Body of pancreas (tissue), 4 donors: ENCODE data around the gene ARVCF.

ENCODE experiments used
- POLR2A ChIP-seq, 3 donors: fragments of 450-650 bp; IDR thresholded peaks; one replicate each; pipeline ENCODE4 v1.6.1; 2016; ENCODE audit warnings: antibody characterized with exemption in 3 of 3, mild to moderate bottlenecking in 2 of 3
- TF ChIP-seq, protein P1 (sequence below), 7 experiments: fragments of 450-650 bp in 4 of 7; fragments of 200-600 bp in 3 of 7; sonication (generic) in 3 of 7; IDR thresholded peaks; one replicate each; pipeline ENCODE4 v1.5.1; 2016 to 2019; ENCODE audit warnings: antibody characterized with exemption in 7 of 7

DNA sequence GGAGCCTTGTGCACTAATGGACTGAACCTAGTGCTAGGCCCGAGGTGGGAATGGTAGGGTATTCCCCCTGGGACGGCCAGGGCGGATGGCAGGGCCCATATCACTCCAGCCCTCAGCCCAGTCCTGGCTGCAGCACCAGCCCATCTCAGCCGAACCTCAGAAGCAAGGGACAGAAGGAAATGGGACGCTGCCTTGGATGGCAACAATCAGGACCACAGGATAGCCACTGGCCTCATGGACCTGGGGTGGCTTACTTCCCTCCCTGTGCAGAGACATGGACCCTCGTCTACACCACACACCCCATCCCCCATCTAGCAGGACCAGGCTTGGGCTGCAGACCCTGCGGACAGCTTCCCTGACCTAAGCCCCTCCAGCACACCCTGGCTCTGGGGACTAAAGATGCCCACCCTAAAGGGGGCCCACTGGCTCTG, 24.1 kb downstream of the ARVCF start:
- TF ChIP-seq, protein P1, sequence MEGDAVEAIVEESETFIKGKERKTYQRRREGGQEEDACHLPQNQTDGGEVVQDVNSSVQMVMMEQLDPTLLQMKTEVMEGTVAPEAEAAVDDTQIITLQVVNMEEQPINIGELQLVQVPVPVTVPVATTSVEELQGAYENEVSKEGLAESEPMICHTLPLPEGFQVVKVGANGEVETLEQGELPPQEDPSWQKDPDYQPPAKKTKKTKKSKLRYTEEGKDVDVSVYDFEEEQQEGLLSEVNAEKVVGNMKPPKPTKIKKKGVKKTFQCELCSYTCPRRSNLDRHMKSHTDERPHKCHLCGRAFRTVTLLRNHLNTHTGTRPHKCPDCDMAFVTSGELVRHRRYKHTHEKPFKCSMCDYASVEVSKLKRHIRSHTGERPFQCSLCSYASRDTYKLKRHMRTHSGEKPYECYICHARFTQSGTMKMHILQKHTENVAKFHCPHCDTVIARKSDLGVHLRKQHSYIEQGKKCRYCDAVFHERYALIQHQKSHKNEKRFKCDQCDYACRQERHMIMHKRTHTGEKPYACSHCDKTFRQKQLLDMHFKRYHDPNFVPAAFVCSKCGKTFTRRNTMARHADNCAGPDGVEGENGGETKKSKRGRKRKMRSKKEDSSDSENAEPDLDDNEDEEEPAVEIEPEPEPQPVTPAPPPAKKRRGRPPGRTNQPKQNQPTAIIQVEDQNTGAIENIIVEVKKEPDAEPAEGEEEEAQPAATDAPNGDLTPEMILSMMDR (IDR thresholded peaks at IDR 0.05), result no peak
- TF ChIP-seq POLR2A (IDR thresholded peaks at IDR 0.05), result no peak
